ENCODE results near the gene DYDC2. TPM values are rescaled to one million over a fixed set of nuclear protein-coding genes. Genes with fewer than 3 reads are reported as not detected.
"Not testable (repeated sequence)": the region's sequence is repeated elsewhere in the genome, so short reads cannot be mapped to it uniquely, and the experiment has no call there.

Gene DYDC2
- total RNA-seq, 2 donors from 2014 or later = not detected

GRCh38 chr10:80411267-80411668 is 54.7 kb downstream of the DYDC2 start:
- no peak overlapping the region for H3K4me3 Mint-ChIP-seq
- no peaks in the 10 kb centered on the region for H3K36me3 Mint-ChIP-seq
- peaks cover 0 to 5% of the 10 kb centered on the region in 2 donors for H3K27me3 Mint-ChIP-seq
- no peaks in the 10 kb centered on the region for H3K9me3 Mint-ChIP-seq
- peaks cover 6 to 7% of the 10 kb centered on the region in 2 donors for H3K4me1 Mint-ChIP-seq (ENCODE audit: low read depth in 2 of 2)
- ATAC-seq (no peak), DNase-seq (ENCODE audit: low spot score) (no peak)
- no peak overlapping the region for H3K27ac Mint-ChIP-seq

DNA sequence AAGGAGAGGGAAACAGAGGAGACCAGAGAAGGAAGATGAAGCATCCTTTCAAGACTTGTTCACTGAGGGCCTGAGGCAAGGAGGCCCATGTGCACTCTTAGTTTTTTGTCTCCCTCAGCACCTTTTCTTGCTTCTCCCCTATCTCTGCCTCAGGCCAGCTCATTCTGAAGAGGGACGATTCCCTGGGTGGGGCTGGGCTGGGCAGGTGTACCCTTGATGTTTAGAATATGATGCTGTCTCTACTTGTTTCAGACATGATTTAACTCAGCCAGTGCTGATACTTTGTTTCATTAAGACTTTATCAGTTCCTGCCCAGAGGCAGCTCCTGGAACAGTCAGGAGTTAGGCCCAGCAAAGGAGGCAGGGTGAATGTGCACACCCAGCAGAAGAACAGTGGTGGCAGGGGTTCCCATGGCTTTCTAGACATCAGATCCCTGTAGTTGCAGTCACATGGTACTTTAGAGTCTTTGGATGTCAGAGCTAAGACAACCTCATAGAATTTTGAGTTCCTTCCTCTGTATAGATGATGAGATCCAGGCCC is 55.2 kb downstream of the DYDC2 start:
- H3K27ac Mint-ChIP-seq = no peak overlapping the region
- H3K4me1 Mint-ChIP-seq (ENCODE audit: low read depth in 2 of 2) = peaks cover 6 to 7% of the 10 kb centered on the region in 2 donors
- no peaks in the 10 kb centered on the region for H3K9me3 Mint-ChIP-seq
- ATAC-seq (no peak), DNase-seq (ENCODE audit: low spot score) (no peak)
- H3K36me3 Mint-ChIP-seq = no peaks in the 10 kb centered on the region
- H3K4me3 Mint-ChIP-seq = no peak overlapping the region
- peaks cover 0 to 3% of the 10 kb centered on the region in 2 donors for H3K27me3 Mint-ChIP-seq

DNA sequence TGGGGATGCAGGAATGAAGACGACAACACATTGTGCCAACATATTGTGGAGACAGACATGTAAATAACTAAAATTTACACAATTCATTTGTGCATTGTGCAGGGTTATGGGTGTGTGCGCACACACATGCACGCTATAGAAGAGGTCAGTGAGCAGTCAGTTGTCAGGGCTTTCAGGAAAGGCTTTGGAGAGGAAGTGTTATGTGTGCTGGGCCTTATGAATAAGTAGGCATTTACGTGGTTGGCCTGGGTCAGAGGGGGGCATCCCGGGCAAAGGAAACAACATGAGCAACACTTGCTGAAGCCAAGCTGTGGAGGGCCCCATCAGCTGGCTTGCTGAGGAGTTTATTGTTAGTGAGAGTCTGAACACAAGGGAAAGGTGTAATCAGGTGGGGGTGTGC is 55.9 kb downstream of the DYDC2 start:
- DNase-seq (ENCODE audit: low spot score) (no peak), ATAC-seq (no peak)
- no peaks in the 10 kb centered on the region for H3K9me3 Mint-ChIP-seq
- H3K27me3 Mint-ChIP-seq = peaks cover 0 to 3% of the 10 kb centered on the region in 2 donors
- no peaks in the 10 kb centered on the region for H3K36me3 Mint-ChIP-seq
- H3K27ac Mint-ChIP-seq = no peak overlapping the region
- H3K4me1 Mint-ChIP-seq (ENCODE audit: low read depth in 2 of 2) = peaks cover 5 to 6% of the 10 kb centered on the region in 2 donors
- no peak overlapping the region for H3K4me3 Mint-ChIP-seq

DNA sequence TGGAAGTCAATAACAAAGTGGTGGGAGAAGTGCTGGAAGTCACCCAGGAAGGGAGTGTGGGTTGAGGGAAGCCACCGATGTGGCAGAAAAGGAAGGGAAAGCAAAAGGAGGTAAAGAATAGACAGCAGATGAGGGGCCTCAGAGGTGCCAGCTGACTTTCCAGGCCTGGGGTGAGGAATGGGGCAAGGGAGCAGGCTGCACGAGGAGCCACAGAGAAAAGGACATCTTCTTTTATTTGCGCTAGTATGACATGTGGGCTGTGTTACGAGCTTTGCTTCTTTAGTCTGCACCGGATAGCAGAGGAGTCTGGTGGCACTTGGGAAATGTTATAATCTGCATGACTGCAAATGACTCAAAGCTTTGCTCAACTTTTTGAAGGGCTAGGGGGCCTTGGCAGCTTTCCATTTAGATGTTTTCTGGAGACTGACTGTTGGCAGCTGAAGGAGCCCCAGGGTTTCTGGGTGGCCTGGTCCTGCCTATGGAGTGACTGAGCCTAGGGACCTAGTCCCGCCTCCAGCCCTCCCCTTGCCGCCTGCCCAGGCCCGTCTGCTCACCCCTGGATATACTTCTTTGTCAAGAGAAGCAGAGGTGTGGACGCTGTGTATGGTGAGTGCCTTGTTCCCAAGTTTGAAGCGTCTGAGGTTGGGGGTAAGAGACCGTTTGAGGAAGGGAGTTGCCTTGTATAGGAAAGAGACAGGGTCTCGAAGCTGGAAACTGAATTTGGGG is 56.9 kb downstream of the DYDC2 start:
- H3K4me3 Mint-ChIP-seq = no peak overlapping the region
- H3K9me3 Mint-ChIP-seq = no peaks in the 10 kb centered on the region
- H3K4me1 Mint-ChIP-seq (ENCODE audit: low read depth in 2 of 2) = no peaks in the 10 kb centered on the region
- DNase-seq (ENCODE audit: low spot score) (no peak), ATAC-seq (no peak)
- H3K36me3 Mint-ChIP-seq = no peaks in the 10 kb centered on the region
- H3K27me3 Mint-ChIP-seq = no peaks in the 10 kb centered on the region
- no peak overlapping the region for H3K27ac Mint-ChIP-seq

- no peak overlapping the region for H3K4me3 Mint-ChIP-seq
- H3K36me3 Mint-ChIP-seq = no peaks in the 10 kb centered on the region
- no peaks in the 10 kb centered on the region for H3K27me3 Mint-ChIP-seq
- no peaks in the 10 kb centered on the region for H3K4me1 Mint-ChIP-seq (ENCODE audit: low read depth in 2 of 2)
- no peak overlapping the region for H3K27ac Mint-ChIP-seq
- H3K9me3 Mint-ChIP-seq = no peaks in the 10 kb centered on the region
- no peak for ATAC-seq
- no peak for DNase-seq (ENCODE audit: low spot score)
Observed at GRCh38 chr10:80414142-80414895, 57.7 kb downstream of the DYDC2 start.

- Mint-ChIP-seq H3K27me3 (no peaks in the 10 kb centered on the region), H3K9me3 (no peaks in the 10 kb centered on the region), H3K4me3 (no peak overlapping the region), H3K36me3 (no peaks in the 10 kb centered on the region), H3K4me1 (ENCODE audit: low read depth in 2 of 2) (no peaks in the 10 kb centered on the region), H3K27ac (no peak overlapping the region)
- ATAC-seq (no peak), DNase-seq (ENCODE audit: low spot score) (no peak)
Observed at GRCh38 chr10:80415734-80416478, 59.3 kb downstream of the DYDC2 start.

DNA sequence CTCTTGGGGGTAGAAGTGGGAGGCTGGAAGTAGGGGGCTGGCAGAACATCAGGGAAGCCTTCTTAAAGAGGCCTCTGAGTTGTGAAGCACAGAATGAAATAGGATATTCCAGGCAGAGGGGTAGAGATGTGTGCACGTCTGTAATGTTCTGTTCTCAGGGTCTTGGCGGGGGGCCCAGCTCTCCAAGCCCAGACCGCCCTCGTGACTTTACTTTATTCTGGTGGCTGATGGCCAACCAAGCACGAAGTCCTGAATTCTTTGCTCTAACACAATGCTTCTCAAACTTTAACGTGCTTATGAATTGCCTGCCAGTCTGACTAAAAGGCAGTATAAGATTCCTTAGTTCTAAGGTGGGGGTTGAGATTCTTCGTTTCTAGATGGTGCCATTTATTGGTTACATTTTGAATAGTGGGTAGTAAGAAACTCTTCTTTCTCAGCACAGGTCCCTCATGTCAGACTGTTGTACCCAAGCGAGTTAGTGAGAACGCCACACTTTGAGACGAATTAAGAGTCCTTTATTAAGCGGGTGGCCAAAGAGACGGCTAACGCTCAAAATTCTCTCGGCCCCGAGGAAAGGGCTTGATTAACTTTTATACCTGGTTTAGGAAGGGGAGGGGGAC is 60.0 kb downstream of the DYDC2 start:
- ATAC-seq (no peak), DNase-seq (ENCODE audit: low spot score) (no peak)
- no peak overlapping the region for H3K27ac Mint-ChIP-seq
- H3K9me3 Mint-ChIP-seq = no peaks in the 10 kb centered on the region
- no peak overlapping the region for H3K4me3 Mint-ChIP-seq
- H3K4me1 Mint-ChIP-seq (ENCODE audit: low read depth in 2 of 2) = no peaks in the 10 kb centered on the region
- no peaks in the 10 kb centered on the region for H3K27me3 Mint-ChIP-seq
- no peaks in the 10 kb centered on the region for H3K36me3 Mint-ChIP-seq

DNA sequence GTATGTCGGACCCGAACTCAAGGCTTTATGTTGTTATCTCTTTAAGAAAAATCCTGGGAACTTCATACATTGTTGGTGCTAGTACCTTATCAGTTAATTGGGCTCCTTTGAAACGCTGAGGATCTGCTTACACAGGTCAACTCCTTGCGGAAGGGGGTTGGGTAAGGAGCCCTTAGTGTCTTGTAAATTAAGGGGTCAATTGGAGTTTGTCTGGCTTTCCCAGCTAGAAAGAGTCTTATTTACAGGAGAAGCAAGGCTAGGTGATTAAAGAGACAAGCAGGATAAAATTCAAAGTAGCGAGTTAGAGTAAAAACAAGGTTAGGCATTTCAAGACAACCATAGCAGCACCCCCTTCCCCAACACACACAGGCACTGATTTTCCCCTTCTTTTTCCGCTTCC is 60.7 kb downstream of the DYDC2 start:
- ATAC-seq; H3K4me1 Mint-ChIP-seq (ENCODE audit: low read depth in 2 of 2); H3K27me3 Mint-ChIP-seq; H3K27ac Mint-ChIP-seq; H3K36me3 Mint-ChIP-seq; H3K4me3 Mint-ChIP-seq; H3K9me3 Mint-ChIP-seq; DNase-seq (ENCODE audit: low spot score): not testable (repeated sequence)

Other genes with a start within 250 kb of the DYDC2 start
- gene PLAC9, start 224.1 kb upstream of the DYDC2 start, total RNA-seq = not detected
- gene ANXA11, start 151.2 kb upstream of the DYDC2 start, total RNA-seq = 100 to 1,000 TPM; 134 to 166 TPM
- not detected for gene MAT1A, start 67.1 kb upstream of the DYDC2 start, total RNA-seq
- gene DYDC1, start within 50 bp of the DYDC2 start, total RNA-seq = not detected
- 1 to 10 TPM; 6.4 to 9.7 TPM for gene PRXL2A, start 51.8 kb downstream of the DYDC2 start, total RNA-seq
- gene TSPAN14, start 97.5 kb downstream of the DYDC2 start, total RNA-seq = 10 to 100 TPM; 56.5 to 76.6 TPM
- under 1 TPM; 0.25 to 0.40 TPM for gene SH2D4B, start 181.1 kb downstream of the DYDC2 start, total RNA-seq